Measurements from ENCODE around the gene XAB2.

DNA sequence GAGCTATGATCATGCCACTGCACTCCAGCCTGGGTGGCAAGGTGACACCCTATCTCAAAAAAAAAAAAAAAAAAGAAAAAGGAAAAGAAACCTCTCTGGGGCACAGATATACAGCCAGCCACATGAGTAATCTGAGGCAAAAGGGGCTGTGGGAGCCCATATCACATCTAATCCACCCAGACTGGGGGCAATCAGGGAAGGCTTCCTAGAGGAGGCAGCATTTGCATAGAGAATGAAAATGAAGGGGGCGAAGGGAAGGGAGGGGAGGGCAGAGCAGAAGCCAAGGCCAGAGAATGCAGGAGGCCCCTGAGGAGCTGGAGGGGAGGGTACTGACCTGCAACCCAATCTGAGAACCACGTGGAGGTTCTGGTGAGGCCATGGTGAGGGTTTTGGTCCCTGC, 20.8 kb upstream of the XAB2 start:
- TF ChIP-seq POLR2AphosphoS5 (IDR thresholded peaks at IDR 0.05; ENCODE audit: borderline replicate concordance, low read depth, low read length) (no peak), EZH2 (IDR thresholded peaks at IDR 0.05) (no peak), FOXP2 (optimal IDR thresholded peaks at IDR 0.05; ENCODE audit: control extremely low read depth, extremely low read length, insufficient read depth) (no peak)
